Neural progenitor cell (in vitro differentiated cells): ENCODE measurements around the gene FAM110A. TPM values are rescaled to one million over a fixed set of nuclear protein-coding genes. Genes with fewer than 3 reads are reported as not detected.

Experiments used
- DNase-seq: peaks from one replicate; pipeline ENCODE4 v3.0.0-alpha.2; 2016; ENCODE audit warnings: low spot score
- H2AFZ ChIP-seq: fragments of 200-600 bp; sonication (generic); replicated peaks from 2 replicates; pipeline ENCODE4 v1.6.1; 2016; ENCODE audit warnings: antibody characterized with exemption
- H3F3A ChIP-seq: fragments of 200-600 bp; sonication (generic); 2 replicates; pipeline ENCODE4 v1.6.1; 2016; ENCODE audit warnings: antibody characterized with exemption, low read depth
- H3K27ac ChIP-seq: fragments of 200-600 bp; sonication (generic); 2 replicates; pipeline ENCODE4 v1.5.1; 2016; ENCODE audit warnings: mild to moderate bottlenecking
- H3K27me3 ChIP-seq: fragments of 200-600 bp; sonication (generic); 2 replicates; pipeline ENCODE4 v1.6.1; 2016; ENCODE audit warnings: mild to moderate bottlenecking, moderate library complexity
- H3K36me3 ChIP-seq: fragments of 200-600 bp; sonication (generic); 2 replicates; pipeline ENCODE4 v1.5.1; 2016
- H3K4me1 ChIP-seq: fragments of 200-600 bp; sonication (generic); 2 replicates; pipeline ENCODE4 v1.6.1; 2016; ENCODE audit warnings: mixed run types
- H3K4me2 ChIP-seq: fragments of 200-600 bp; sonication (generic); 2 replicates; pipeline ENCODE4 v1.6.1; 2016
- H3K4me3 ChIP-seq: fragments of 200-600 bp; sonication (generic); 2 replicates; pipeline ENCODE4 v1.5.1; 2016
- H3K79me2 ChIP-seq: fragments of 200-600 bp; sonication (generic); 2 replicates; pipeline ENCODE4 v1.6.1; 2016; ENCODE audit warnings: low read depth
- H3K9ac ChIP-seq: fragments of 200-600 bp; sonication (generic); 2 replicates; pipeline ENCODE4 v1.6.1; 2016
- H3K9me3 ChIP-seq: fragments of 200-600 bp; sonication (generic); 2 replicates; pipeline ENCODE4 v1.5.1; 2016; ENCODE audit warnings: low read depth
- H4K20me1 ChIP-seq: fragments of 200-600 bp; sonication (generic); 2 replicates; pipeline ENCODE4 v1.6.1; 2016; ENCODE audit warnings: low read depth
- H3K27ac Mint-ChIP-seq: 3 replicates; pipeline ENCODE4 v1.8.0; 2021; ENCODE audit warnings: mixed read lengths
- H3K27me3 Mint-ChIP-seq: 2 replicates; pipeline ENCODE4 v1.8.0; 2022; ENCODE audit warnings: low read depth, mild to moderate bottlenecking, inconsistent platforms, moderate library complexity, mixed read lengths; ENCODE audit not compliant: insufficient read depth
- H3K36me3 Mint-ChIP-seq: 3 replicates; pipeline ENCODE4 v1.8.0; 2021; ENCODE audit warnings: mixed read lengths
- H3K4me1 Mint-ChIP-seq: 3 replicates; pipeline ENCODE4 v1.8.0; 2021; ENCODE audit warnings: mixed read lengths
- H3K4me3 Mint-ChIP-seq: 3 replicates; pipeline ENCODE4 v1.8.0; 2021; ENCODE audit warnings: mild to moderate bottlenecking, moderate library complexity, mixed read lengths
- H3K9me3 Mint-ChIP-seq: 3 replicates; pipeline ENCODE4 v1.8.0; 2020; ENCODE audit warnings: mixed read lengths
- CTCF ChIP-seq: fragments of 200-600 bp; sonication (generic); IDR thresholded peaks from 2 replicates; pipeline ENCODE4 v1.5.1; 2017; ENCODE audit warnings: antibody characterized with exemption, mild to moderate bottlenecking
- EZH2 ChIP-seq: fragments of 200-600 bp; sonication (generic); IDR thresholded peaks from 2 replicates; pipeline ENCODE4 v1.6.1; 2017; ENCODE audit warnings: antibody characterized with exemption, mild to moderate bottlenecking, moderate library complexity
- EZH2phosphoT487 ChIP-seq: fragments of 200-600 bp; sonication (generic); IDR thresholded peaks from 2 replicates; pipeline ENCODE4 v1.6.1; 2017; ENCODE audit warnings: antibody characterized with exemption
- total RNA-seq: library from RNA; depleted of rRNA; stranded (reverse); fragments of >200 nt; gene quantifications from 2 replicates; pipeline ENCODE4 v1.2.3, GENCODE V29; 2015; ENCODE audit warnings: low replicate concordance

Gene FAM110A
- total RNA-seq, 1 donor from 2014 or later = 2.9 TPM

GRCh38 chr20:823574-823902 lies 10.0 kb upstream of the FAM110A start:
- H3K4me2 ChIP-seq = no peak overlapping the region
- peak overlapping the region; percentile 81 for H3K27ac Mint-ChIP-seq
- H3K27me3 ChIP-seq = no peaks in the 10 kb centered on the region
- no peaks in the 10 kb centered on the region for H3K36me3 Mint-ChIP-seq
- no peak overlapping the region for H3K4me3 Mint-ChIP-seq
- H3K9me3 Mint-ChIP-seq = no peaks in the 10 kb centered on the region
- H3K4me3 ChIP-seq = no peak overlapping the region
- no peak overlapping the region for H2AFZ ChIP-seq
- H3K9ac ChIP-seq = no peak overlapping the region
- no peaks in the 10 kb centered on the region for H3K4me1 ChIP-seq
- no peaks in the 10 kb centered on the region for H3F3A ChIP-seq
- no peaks in the 10 kb centered on the region for H4K20me1 ChIP-seq
- H3K79me2 ChIP-seq = no peaks in the 10 kb centered on the region
- peaks cover 20% of the 10 kb centered on the region for H3K4me1 Mint-ChIP-seq
- no peak for TF ChIP-seq EZH2phosphoT487
- TF ChIP-seq EZH2 = no peak
- no peak for TF ChIP-seq CTCF
- H3K27ac ChIP-seq = no peak overlapping the region
- H3K27me3 Mint-ChIP-seq = peaks cover 10% of the 10 kb centered on the region
- no peak for DNase-seq
- H3K36me3 ChIP-seq = no peaks in the 10 kb centered on the region
- no peaks in the 10 kb centered on the region for H3K9me3 ChIP-seq

GRCh38 chr20:824490-824889 lies 9.0 kb upstream of the FAM110A start:
- Histone ChIP-seq H3K27me3 (no peaks in the 10 kb centered on the region), H3K9ac (no peak overlapping the region), H3K27ac (no peak overlapping the region), H3K9me3 (no peaks in the 10 kb centered on the region), H3K4me2 (no peak overlapping the region), H3F3A (no peaks in the 10 kb centered on the region), H3K36me3 (no peaks in the 10 kb centered on the region), H3K79me2 (no peaks in the 10 kb centered on the region), H2AFZ (no peak overlapping the region), H3K4me3 (no peak overlapping the region), H3K4me1 (no peaks in the 10 kb centered on the region), H4K20me1 (no peaks in the 10 kb centered on the region)
- TF ChIP-seq EZH2phosphoT487 (no peak), CTCF (no peak), EZH2 (no peak)
- Mint-ChIP-seq H3K36me3 (no peaks in the 10 kb centered on the region), H3K27me3 (peaks cover 12% of the 10 kb centered on the region), H3K9me3 (no peaks in the 10 kb centered on the region), H3K4me1 (peaks cover 20% of the 10 kb centered on the region), H3K4me3 (no peak overlapping the region), H3K27ac (no peak overlapping the region)
- no peak for DNase-seq

- peaks cover 20% of the 10 kb centered on the region for H3K4me1 Mint-ChIP-seq
- Histone ChIP-seq H3K9ac (no peak overlapping the region), H3F3A (no peaks in the 10 kb centered on the region), H3K27ac (no peak overlapping the region), H2AFZ (no peak overlapping the region), H4K20me1 (no peaks in the 10 kb centered on the region), H3K9me3 (no peaks in the 10 kb centered on the region), H3K36me3 (no peaks in the 10 kb centered on the region), H3K4me3 (no peak overlapping the region), H3K79me2 (no peaks in the 10 kb centered on the region), H3K4me2 (no peak overlapping the region), H3K27me3 (no peaks in the 10 kb centered on the region), H3K4me1 (no peaks in the 10 kb centered on the region)
- H3K27ac Mint-ChIP-seq = no peak overlapping the region
- TF ChIP-seq EZH2phosphoT487 (no peak), EZH2 (no peak), CTCF (no peak)
- peaks cover 9% of the 10 kb centered on the region for H3K27me3 Mint-ChIP-seq
- no peaks in the 10 kb centered on the region for H3K36me3 Mint-ChIP-seq
- DNase-seq = no peak
- no peak overlapping the region for H3K4me3 Mint-ChIP-seq
- H3K9me3 Mint-ChIP-seq = no peaks in the 10 kb centered on the region
Observed at GRCh38 chr20:824916-825315, 8.6 kb upstream of the FAM110A start.
